ENCODE measurements around the gene ZNF664. TPM values are rescaled to one million over a fixed set of nuclear protein-coding genes. Genes with fewer than 3 reads are reported as not detected.

The ZNF664 gene
- total RNA-seq, 1 donor from 2014 or later = 310 TPM

DNA sequence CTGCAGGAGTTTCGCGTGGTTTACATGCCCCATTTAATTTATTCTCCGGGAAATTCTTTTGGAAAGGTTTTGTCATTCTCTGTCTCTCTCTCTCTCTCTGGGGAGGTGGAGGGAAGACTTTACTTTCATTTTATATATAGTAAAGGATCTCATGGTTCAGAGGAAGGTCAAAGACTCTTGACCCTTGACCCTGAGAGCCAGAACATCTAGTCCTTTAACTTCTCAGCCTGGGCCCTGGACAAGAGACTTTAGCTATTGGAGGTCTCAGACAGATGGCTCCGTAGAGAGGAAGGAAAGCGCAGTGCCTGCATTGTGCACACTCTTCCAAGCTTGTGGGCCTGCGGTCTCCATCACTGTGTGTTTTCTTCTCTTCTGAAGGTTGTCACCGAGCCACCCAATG, 44.1 kb upstream of the ZNF664 start:
- Mint-ChIP-seq H3K9me3 (ENCODE audit: unreplicated experiment) (peaks cover 6% of the 10 kb centered on the region), H3K4me1 (ENCODE audit: low read depth, unreplicated experiment) (peaks cover 1% of the 10 kb centered on the region), H3K4me3 (ENCODE audit: unreplicated experiment) (no peak overlapping the region), H3K27me3 (ENCODE audit: unreplicated experiment) (peaks cover 3% of the 10 kb centered on the region), H3K36me3 (ENCODE audit: unreplicated experiment) (peaks cover 26% of the 10 kb centered on the region), H3K27ac (ENCODE audit: unreplicated experiment) (no peak overlapping the region)
- TF ChIP-seq, protein P1, sequence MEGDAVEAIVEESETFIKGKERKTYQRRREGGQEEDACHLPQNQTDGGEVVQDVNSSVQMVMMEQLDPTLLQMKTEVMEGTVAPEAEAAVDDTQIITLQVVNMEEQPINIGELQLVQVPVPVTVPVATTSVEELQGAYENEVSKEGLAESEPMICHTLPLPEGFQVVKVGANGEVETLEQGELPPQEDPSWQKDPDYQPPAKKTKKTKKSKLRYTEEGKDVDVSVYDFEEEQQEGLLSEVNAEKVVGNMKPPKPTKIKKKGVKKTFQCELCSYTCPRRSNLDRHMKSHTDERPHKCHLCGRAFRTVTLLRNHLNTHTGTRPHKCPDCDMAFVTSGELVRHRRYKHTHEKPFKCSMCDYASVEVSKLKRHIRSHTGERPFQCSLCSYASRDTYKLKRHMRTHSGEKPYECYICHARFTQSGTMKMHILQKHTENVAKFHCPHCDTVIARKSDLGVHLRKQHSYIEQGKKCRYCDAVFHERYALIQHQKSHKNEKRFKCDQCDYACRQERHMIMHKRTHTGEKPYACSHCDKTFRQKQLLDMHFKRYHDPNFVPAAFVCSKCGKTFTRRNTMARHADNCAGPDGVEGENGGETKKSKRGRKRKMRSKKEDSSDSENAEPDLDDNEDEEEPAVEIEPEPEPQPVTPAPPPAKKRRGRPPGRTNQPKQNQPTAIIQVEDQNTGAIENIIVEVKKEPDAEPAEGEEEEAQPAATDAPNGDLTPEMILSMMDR (IDR thresholded peaks at IDR 0.05; ENCODE audit: partially characterized antibody, unreplicated experiment) = no peak
- no peak for DNase-seq

DNA sequence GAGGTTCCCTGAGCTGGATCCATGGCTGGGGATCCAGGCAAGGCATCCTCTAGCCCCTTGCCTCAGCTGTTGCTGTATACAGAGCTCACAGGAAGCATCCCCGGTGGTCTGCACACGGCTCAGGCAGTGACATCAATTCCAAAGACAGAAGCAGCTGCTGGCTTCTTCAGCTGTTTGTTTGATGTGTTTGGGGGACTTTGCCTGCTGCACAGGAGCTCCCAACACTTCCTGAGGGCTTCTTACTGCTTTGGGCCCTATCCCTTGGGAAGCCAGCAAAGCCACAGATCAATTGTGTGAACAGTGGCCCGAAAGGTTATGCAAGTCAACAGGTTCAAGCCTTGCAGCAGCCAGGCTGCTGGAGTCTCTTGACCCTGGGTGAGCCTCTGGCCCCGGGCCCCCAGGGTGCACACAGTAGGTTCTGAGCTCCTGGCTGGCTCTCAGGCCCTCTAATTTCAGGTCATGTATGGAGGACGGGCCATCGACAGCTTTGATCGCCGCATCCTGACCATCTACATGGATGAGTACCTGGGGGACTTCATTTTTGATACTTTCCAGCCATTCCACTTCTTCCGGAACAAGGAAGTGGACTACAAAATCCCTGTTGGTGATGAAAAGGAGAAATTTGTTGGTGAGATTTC, 43.0 kb upstream of the ZNF664 start:
- peaks cover 6% of the 10 kb centered on the region for H3K9me3 Mint-ChIP-seq (ENCODE audit: unreplicated experiment)
- H3K36me3 Mint-ChIP-seq (ENCODE audit: unreplicated experiment) = peaks cover 26% of the 10 kb centered on the region
- H3K4me3 Mint-ChIP-seq (ENCODE audit: unreplicated experiment) = no peak overlapping the region
- H3K27me3 Mint-ChIP-seq (ENCODE audit: unreplicated experiment) = peaks cover 3% of the 10 kb centered on the region
- H3K4me1 Mint-ChIP-seq (ENCODE audit: low read depth, unreplicated experiment) = peaks cover 1% of the 10 kb centered on the region
- DNase-seq = no peak
- TF ChIP-seq, protein P1 (IDR thresholded peaks at IDR 0.05; ENCODE audit: partially characterized antibody, unreplicated experiment) = no peak
- H3K27ac Mint-ChIP-seq (ENCODE audit: unreplicated experiment) = no peak overlapping the region

DNA sequence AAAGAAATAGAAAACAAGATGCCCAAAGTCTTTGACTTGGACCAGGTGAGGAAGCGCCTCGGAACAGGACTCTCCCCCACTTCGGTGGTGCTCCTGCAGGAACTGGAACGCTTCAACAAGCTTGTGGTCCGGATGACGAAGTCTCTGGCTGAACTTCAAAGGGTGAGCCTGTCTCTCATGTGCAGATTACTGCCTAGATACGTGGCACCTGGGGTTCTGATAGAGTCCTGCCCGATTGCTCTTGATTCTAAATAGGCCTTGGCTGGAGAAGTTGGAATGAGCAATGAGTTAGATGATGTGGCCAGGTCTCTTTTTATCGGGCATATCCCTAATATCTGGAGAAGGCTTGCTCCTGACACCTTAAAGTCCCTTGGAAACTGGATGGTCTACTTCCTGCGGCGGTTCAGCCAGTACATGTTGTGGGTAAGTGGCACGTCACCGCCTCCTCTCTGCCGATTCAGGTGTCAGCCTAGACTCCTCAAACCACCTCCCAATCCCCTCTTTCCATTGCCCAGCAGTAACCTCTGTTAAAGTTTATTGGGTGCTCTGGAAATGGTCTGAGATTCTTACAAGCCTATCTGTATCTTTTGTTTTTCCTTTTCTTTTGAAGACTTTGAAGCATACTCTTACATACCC, 41.2 kb upstream of the ZNF664 start:
- Mint-ChIP-seq H3K9me3 (ENCODE audit: unreplicated experiment) (peaks cover 12% of the 10 kb centered on the region), H3K27me3 (ENCODE audit: unreplicated experiment) (peaks cover 6% of the 10 kb centered on the region), H3K4me1 (ENCODE audit: low read depth, unreplicated experiment) (peaks cover 1% of the 10 kb centered on the region), H3K4me3 (ENCODE audit: unreplicated experiment) (no peak overlapping the region), H3K36me3 (ENCODE audit: unreplicated experiment) (peaks cover 33% of the 10 kb centered on the region), H3K27ac (ENCODE audit: unreplicated experiment) (no peak overlapping the region)
- TF ChIP-seq, protein P1 (IDR thresholded peaks at IDR 0.05; ENCODE audit: partially characterized antibody, unreplicated experiment) = no peak
- DNase-seq = no peak

DNA sequence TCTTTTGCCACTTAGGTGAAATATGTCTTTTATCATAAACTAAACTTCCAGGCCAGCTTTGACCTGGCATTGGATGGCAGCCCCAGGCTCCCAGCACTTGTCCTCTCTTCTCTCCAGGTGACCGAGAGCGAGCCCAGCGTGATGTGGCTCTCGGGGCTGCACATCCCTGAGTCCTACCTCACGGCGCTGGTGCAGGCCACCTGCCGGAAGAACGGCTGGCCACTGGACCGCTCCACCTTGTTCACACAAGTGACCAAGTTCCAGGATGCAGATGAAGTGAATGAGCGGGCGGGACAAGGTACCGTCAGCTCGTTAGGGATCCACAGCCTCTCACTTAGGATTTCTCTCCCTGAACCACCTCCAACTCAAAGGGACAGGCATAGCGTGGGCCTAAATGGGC, 39.8 kb upstream of the ZNF664 start:
- H3K4me1 Mint-ChIP-seq (ENCODE audit: low read depth, unreplicated experiment) = peaks cover 1% of the 10 kb centered on the region
- H3K27ac Mint-ChIP-seq (ENCODE audit: unreplicated experiment) = no peak overlapping the region
- peaks cover 9% of the 10 kb centered on the region for H3K9me3 Mint-ChIP-seq (ENCODE audit: unreplicated experiment)
- H3K27me3 Mint-ChIP-seq (ENCODE audit: unreplicated experiment) = peaks cover 6% of the 10 kb centered on the region
- no peak for DNase-seq
- H3K36me3 Mint-ChIP-seq (ENCODE audit: unreplicated experiment) = peaks cover 43% of the 10 kb centered on the region
- TF ChIP-seq, protein P1 (IDR thresholded peaks at IDR 0.05; ENCODE audit: partially characterized antibody, unreplicated experiment) = no peak
- H3K4me3 Mint-ChIP-seq (ENCODE audit: unreplicated experiment) = no peak overlapping the region

DNA sequence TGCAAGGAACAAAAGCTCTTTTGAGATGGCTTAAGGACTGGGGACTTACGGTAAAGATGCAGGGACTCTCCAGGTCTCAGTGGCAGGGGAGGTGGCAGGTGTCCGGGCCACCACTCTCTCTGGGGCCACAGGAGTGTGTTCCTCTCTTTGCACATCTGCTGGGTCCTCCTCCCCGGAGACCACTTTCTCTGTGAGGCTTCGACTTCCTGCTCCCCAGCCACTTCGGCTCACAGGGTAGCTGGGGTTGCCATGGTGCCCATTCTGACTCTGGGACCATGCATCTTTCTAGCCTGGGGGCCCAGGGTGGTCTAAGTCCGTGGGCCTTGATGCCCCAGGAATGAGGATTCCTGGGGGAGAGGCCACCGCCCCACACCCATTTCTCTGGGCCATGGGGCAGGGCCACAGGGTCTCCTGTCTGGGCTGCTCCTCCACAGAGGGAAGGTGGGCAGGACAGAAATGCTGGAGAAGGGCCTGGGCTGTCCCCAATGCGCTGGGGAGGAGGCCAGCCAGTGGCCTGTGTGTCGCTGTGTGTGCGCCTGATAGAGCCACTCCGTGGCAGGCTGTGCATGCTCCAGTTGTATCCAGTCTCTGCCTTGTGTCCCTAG, 38.9 kb upstream of the ZNF664 start:
- Mint-ChIP-seq H3K36me3 (ENCODE audit: unreplicated experiment) (peaks cover 43% of the 10 kb centered on the region), H3K9me3 (ENCODE audit: unreplicated experiment) (peaks cover 9% of the 10 kb centered on the region), H3K4me3 (ENCODE audit: unreplicated experiment) (no peak overlapping the region), H3K27ac (ENCODE audit: unreplicated experiment) (no peak overlapping the region), H3K4me1 (ENCODE audit: low read depth, unreplicated experiment) (peaks cover 1% of the 10 kb centered on the region), H3K27me3 (ENCODE audit: unreplicated experiment) (peaks cover 11% of the 10 kb centered on the region)
- DNase-seq = no peak
- TF ChIP-seq, protein P1 (IDR thresholded peaks at IDR 0.05; ENCODE audit: partially characterized antibody, unreplicated experiment) = no peak
